ENCODE data around the gene GDF10. TPM values are rescaled to one million over a fixed set of nuclear protein-coding genes. Genes with fewer than 3 reads are reported as not detected.
A peak's percentile ranks its signal among the peaks of the same experiment; 100 is the strongest.

GDF10 gene
- total RNA-seq, 2 experiments from 2014 or later: 0.16 to 0.22 TPM

DNA sequence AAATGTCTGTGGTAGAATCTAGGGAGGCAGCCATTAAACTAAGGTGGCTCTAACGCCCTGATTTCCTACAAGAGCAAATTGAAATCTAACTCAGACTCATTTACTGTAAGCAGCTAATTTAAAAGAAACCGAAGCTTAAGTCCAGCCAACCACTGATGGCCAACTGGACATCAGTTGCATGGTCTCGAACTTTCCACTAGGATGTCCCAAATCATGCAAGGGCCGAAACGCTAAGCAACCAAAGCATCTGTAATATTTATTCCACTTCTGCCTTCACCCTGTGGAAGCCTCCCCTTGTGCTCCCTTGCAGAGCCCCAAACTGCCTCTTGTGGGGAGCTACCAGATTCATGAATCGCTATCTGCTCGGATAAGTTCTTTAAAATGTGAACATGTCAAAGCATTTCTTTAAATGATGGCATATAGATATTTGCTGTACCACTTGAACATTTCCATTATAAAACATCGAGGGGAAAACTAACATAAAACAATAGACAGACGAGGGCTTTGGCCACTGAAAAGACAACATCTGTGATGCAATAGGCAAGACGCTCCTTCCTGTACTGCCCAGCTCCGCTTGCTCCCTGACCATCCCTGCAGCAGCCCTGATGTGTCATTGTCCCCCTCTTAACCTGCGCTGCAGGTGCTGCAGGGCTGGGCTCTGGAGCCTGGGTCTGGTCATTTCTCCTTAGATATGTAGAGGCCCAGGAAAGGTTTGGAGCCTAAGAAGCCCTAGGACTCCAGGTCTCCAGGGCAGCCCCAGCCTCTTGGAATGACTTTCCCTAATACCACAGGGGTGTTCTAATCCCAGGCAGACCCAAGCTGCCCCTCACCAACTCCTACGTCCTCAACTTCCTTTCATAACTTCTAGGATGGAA, 45.2 kb downstream of the GDF10 start:
- H3K27me3 Mint-ChIP-seq: peaks cover 6% of the 10 kb centered on the region
- Histone ChIP-seq H3K27me3 (ENCODE audit: control insufficient read depth in 1 of 2, insufficient read depth in 2 of 2, low read length in 2 of 2) (no peaks in the 10 kb centered on the region), H3K4me3 (ENCODE audit: low read length) (no peak overlapping the region), H3K36me3 (ENCODE audit: insufficient read depth, low read length) (no peaks in the 10 kb centered on the region), H3K27ac (ENCODE audit: low read depth in 1 of 2, low read length in 2 of 2) (no peak overlapping the region), H3K9me3 (ENCODE audit: control insufficient read depth in 1 of 2, insufficient read depth in 1 of 2, low read length in 2 of 2) (no peaks in the 10 kb centered on the region), H3K4me1 (ENCODE audit: insufficient read depth, low read length) (no peaks in the 10 kb centered on the region)
- no peaks in the 10 kb centered on the region for H3K36me3 Mint-ChIP-seq (ENCODE audit: low read depth)
- POLR2A ChIA-PET: no interaction called here
- H3K4me3 Mint-ChIP-seq: no peak overlapping the region
- ATAC-seq (ENCODE audit: poor library complexity) (no peak), DNase-seq (no peak)
- H3K9me3 Mint-ChIP-seq: no peaks in the 10 kb centered on the region
- no peaks in the 10 kb centered on the region for H3K4me1 Mint-ChIP-seq (ENCODE audit: low read depth)
- intact Hi-C loops (cut with DNase I, micrococcal nuclease): no loop called here
- H3K27ac Mint-ChIP-seq: no peak overlapping the region
- CTCF ChIA-PET: interaction anchor here (0.6 kb wide), 1 partner anchor 144 kb away, joined by 3 read pairs; no protein-coding TSS in a partner anchor
- TF ChIP-seq CTCF (IDR thresholded peaks at IDR 0.05): no peak

DNA sequence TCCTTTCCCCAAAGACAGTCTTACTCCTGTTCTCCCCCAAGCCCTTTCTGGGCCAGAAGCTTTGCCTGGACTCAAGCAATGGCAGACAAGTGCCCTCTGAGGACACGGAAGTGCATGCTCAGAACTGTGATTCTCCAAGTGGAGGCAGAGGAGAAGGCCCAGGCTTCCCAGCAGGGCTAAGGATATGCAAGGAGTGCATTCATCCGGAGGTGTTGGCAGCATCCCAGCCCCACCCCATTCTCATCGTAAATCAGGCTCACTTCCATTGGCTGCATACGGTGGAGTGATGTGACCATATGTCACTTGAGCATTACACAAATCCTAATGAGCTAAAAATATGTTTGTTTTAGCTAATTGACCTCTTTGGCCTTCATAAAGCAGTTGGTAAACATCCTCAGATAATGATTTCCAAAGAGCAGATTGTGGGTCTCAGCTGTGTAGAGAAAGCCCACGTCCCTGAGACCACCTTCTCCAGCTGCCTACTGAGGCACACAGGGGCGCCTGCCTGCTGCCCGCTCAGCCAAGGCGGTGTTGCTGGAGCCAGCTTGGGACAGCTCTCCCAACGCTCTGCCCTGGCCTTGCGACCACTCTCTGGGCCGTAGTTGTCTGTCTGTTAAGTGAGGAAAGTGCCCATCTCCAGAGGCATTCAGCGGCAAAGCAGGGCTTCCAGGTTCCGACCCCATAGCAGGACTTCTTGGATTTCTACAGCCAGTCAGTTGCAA, 46.7 kb downstream of the GDF10 start:
- no peaks in the 10 kb centered on the region for H3K9me3 ChIP-seq (ENCODE audit: control insufficient read depth in 1 of 2, insufficient read depth in 1 of 2, low read length in 2 of 2)
- H3K27ac ChIP-seq (ENCODE audit: low read depth in 1 of 2, low read length in 2 of 2): no peak overlapping the region
- no peak for ATAC-seq (ENCODE audit: poor library complexity)
- H3K36me3 ChIP-seq (ENCODE audit: insufficient read depth, low read length): no peaks in the 10 kb centered on the region
- Mint-ChIP-seq H3K9me3 (no peaks in the 10 kb centered on the region), H3K27me3 (no peaks in the 10 kb centered on the region), H3K4me3 (no peak overlapping the region), H3K4me1 (ENCODE audit: low read depth) (no peaks in the 10 kb centered on the region), H3K36me3 (ENCODE audit: low read depth) (no peaks in the 10 kb centered on the region), H3K27ac (no peak overlapping the region)
- H3K4me3 ChIP-seq (ENCODE audit: low read length): no peak overlapping the region
- no peaks in the 10 kb centered on the region for H3K27me3 ChIP-seq (ENCODE audit: control insufficient read depth in 1 of 2, insufficient read depth in 2 of 2, low read length in 2 of 2)
- ChIA-PET CTCF (no interaction called here), POLR2A (no interaction called here)
- no peaks in the 10 kb centered on the region for H3K4me1 ChIP-seq (ENCODE audit: insufficient read depth, low read length)
- intact Hi-C loops (cut with DNase I, micrococcal nuclease): no loop called here
- TF ChIP-seq CTCF (IDR thresholded peaks at IDR 0.05): no peak
- DNase-seq: peak in 1 of 14 experiments; percentile 24

GRCh38 chr10:47347303-47347675, 47.3 kb downstream of the GDF10 start:
- Histone ChIP-seq H3K4me3 (ENCODE audit: low read length) (no peak overlapping the region), H3K36me3 (ENCODE audit: insufficient read depth, low read length) (no peaks in the 10 kb centered on the region), H3K4me1 (ENCODE audit: insufficient read depth, low read length) (no peaks in the 10 kb centered on the region), H3K9me3 (ENCODE audit: control insufficient read depth in 1 of 2, insufficient read depth in 1 of 2, low read length in 2 of 2) (no peaks in the 10 kb centered on the region), H3K27me3 (ENCODE audit: control insufficient read depth in 1 of 2, insufficient read depth in 2 of 2, low read length in 2 of 2) (no peaks in the 10 kb centered on the region), H3K27ac (ENCODE audit: low read depth in 1 of 2, low read length in 2 of 2) (no peak overlapping the region)
- Mint-ChIP-seq H3K4me1 (ENCODE audit: low read depth) (no peaks in the 10 kb centered on the region), H3K27me3 (no peaks in the 10 kb centered on the region), H3K9me3 (no peaks in the 10 kb centered on the region), H3K4me3 (no peak overlapping the region), H3K27ac (no peak overlapping the region), H3K36me3 (ENCODE audit: low read depth) (no peaks in the 10 kb centered on the region)
- peak in 1 of 14 experiments; percentile 6 for DNase-seq
- POLR2A ChIA-PET: no interaction called here
- CTCF ChIA-PET: no interaction called here
- intact Hi-C loops (cut with DNase I, micrococcal nuclease): no loop called here
- TF ChIP-seq CTCF (IDR thresholded peaks at IDR 0.05): no peak
- no peak for ATAC-seq (ENCODE audit: poor library complexity)
